GM13977 (cell line): ENCODE data around the gene ANAPC1.

Source experiments
- DNase-seq: peaks from one replicate; pipeline ENCODE4 v3.0.0; 2012; ENCODE audit warnings: low spot score
- CTCF ChIP-seq: IDR thresholded peaks from 2 replicates; pipeline ENCODE4 v1.5.1; 2012; ENCODE audit warnings: mild to moderate bottlenecking, control low read depth; ENCODE audit not compliant: insufficient read depth; ENCODE audit errors: extremely low read depth, missing control alignments
- in situ Hi-C: fragments of 300-500 bp; cut with MboI; formaldehyde crosslinking; loops from one replicate; pipeline ENCODE4 v1.12.0; 2022; ENCODE audit warnings: low sequenced_read_pairs, low pct_unique_long_range_greater_than_20kb, mixed read lengths, inconsistent platforms; ENCODE audit not compliant: unreplicated experiment

ANAPC1 gene

GRCh38 chr2:111903930-111904439, 20.0 kb upstream of the ANAPC1 start:
- TF ChIP-seq CTCF, result no peak
- in situ Hi-C loops, result no loop called here
- no peak for DNase-seq

GRCh38 chr2:111903516-111903915, 19.5 kb upstream of the ANAPC1 start:
- in situ Hi-C loops, result no loop called here
- no peak for TF ChIP-seq CTCF
- DNase-seq, result no peak

- DNase-seq, result no peak
- in situ Hi-C loops, result no loop called here
- TF ChIP-seq CTCF, result peak; percentile 33
Measured at GRCh38 chr2:111900859-111901258, 16.9 kb upstream of the ANAPC1 start.

GRCh38 chr2:111898703-111899514, 14.9 kb upstream of the ANAPC1 start:
- in situ Hi-C loops, result loop anchor here (25.0 kb wide), 2 partner anchors 363 to 688 kb away; partner anchors contain the start of genes CHCHD5 and ZC3H8
- DNase-seq, result peak; percentile 35

GRCh38 chr2:111897924-111898702, 14.1 kb upstream of the ANAPC1 start, which contains the start of gene MERTK:
Gene MERTK, plus strand, starts transcription at chr2:111898607. Its CDS starts 129 bp downstream, at chr2:111898736.
- in situ Hi-C loops, result loop anchor here (25.0 kb wide), 2 partner anchors 364 to 689 kb away; partner anchors contain the start of genes CHCHD5 and ZC3H8
- peak; percentile 84 for DNase-seq
- peak; percentile 60 for TF ChIP-seq CTCF

More at GRCh38 chr2:111898703-111899514, 14.9 kb upstream of the ANAPC1 start:
- no peak for TF ChIP-seq CTCF

- DNase-seq, result no peak
- in situ Hi-C loops, result loop anchor here (25.0 kb wide), 2 partner anchors 365 to 690 kb away; partner anchors contain the start of genes CHCHD5 and ZC3H8
- TF ChIP-seq CTCF, result no peak
Measured at GRCh38 chr2:111897630-111897923, 13.6 kb upstream of the ANAPC1 start.
